CD4-positive, CD25-positive, alpha-beta regulatory T cell (primary cell): ENCODE results near the gene ANKS3. TPM values are rescaled to one million over a fixed set of nuclear protein-coding genes. Genes with fewer than 3 reads are reported as not detected.

ENCODE experiments used
- ATAC-seq, 2 donors: fragments of 150-1000 bp; cut with Tn5 transposase; one replicate each; pipeline ENCODE4 v1.10.0; 2021; ENCODE audit warnings: low read depth in 2 of 2, moderate number of reproducible peaks in 2 of 2, moderate library complexity in 1 of 2
- DNase-seq, 3 donors: peaks; one replicate each; pipeline versions ENCODE4 v3.0.0 to v3.0.0-alpha.2; 2012 to 2022; ENCODE audit warnings: mixed read lengths in 1 of 3
- H3K27ac ChIP-seq: one replicate; pipeline ENCODE4 v1.7.0; 2013; ENCODE audit warnings: mild to moderate bottlenecking, low read length; ENCODE audit not compliant: insufficient read depth, poor library complexity, severe bottlenecking
- H3K27me3 ChIP-seq: one replicate; pipeline ENCODE4 v1.7.0; 2013; ENCODE audit warnings: low read length; ENCODE audit not compliant: control insufficient read depth, insufficient read depth
- H3K36me3 ChIP-seq: one replicate; pipeline ENCODE4 v1.7.0; 2013; ENCODE audit warnings: mild to moderate bottlenecking, low read length, moderate library complexity; ENCODE audit not compliant: control insufficient read depth, insufficient read depth
- H3K4me1 ChIP-seq: 2 replicates; pipeline ENCODE4 v1.7.0; 2013; ENCODE audit warnings: mild to moderate bottlenecking, low read length; ENCODE audit not compliant: insufficient read depth, control insufficient read depth, poor library complexity, severe bottlenecking
- H3K4me3 ChIP-seq: one replicate; pipeline ENCODE4 v1.7.0; 2013; ENCODE audit warnings: low read depth, mild to moderate bottlenecking, low read length, moderate library complexity
- H3K9me3 ChIP-seq, 2 experiments: 1 replicate in 1 of 2; 2 replicates in 1 of 2; pipeline ENCODE4 v1.7.0; 2013; ENCODE audit warnings: low read length in 2 of 2, mild to moderate bottlenecking in 1 of 2, moderate library complexity in 1 of 2; ENCODE audit not compliant: control insufficient read depth in 2 of 2
- H3K27ac Mint-ChIP-seq, 3 donors: one replicate each; pipeline ENCODE4 v1.8.0; 2020 to 2022; ENCODE audit warnings: mild to moderate bottlenecking in 3 of 3, mixed read lengths in 3 of 3, moderate library complexity in 2 of 3
- H3K27me3 Mint-ChIP-seq: one replicate; pipeline ENCODE4 v1.8.0; 2022; ENCODE audit warnings: mild to moderate bottlenecking, mixed read lengths
- H3K36me3 Mint-ChIP-seq: one replicate; pipeline ENCODE4 v1.8.0; 2020; ENCODE audit warnings: mixed read lengths
- H3K4me1 Mint-ChIP-seq, 4 donors: one replicate each; pipeline ENCODE4 v1.8.0; 2020 to 2022; ENCODE audit warnings: mixed read lengths in 4 of 4, mild to moderate bottlenecking in 1 of 4
- H3K4me3 Mint-ChIP-seq, 4 donors: one replicate each; pipeline ENCODE4 v1.8.0; 2020 to 2022; ENCODE audit warnings: mild to moderate bottlenecking in 4 of 4, mixed read lengths in 4 of 4, moderate library complexity in 3 of 4
- H3K9me3 Mint-ChIP-seq, 7 donors: one replicate each; pipeline ENCODE4 v1.8.0; 2020 to 2022; ENCODE audit warnings: mixed read lengths in 7 of 7, mild to moderate bottlenecking in 3 of 7, moderate library complexity in 2 of 7
- polyA plus RNA-seq, 4 donors: library from polyadenylated mRNA; unstranded; fragments of 300-500 nt; fragmentation: Illumina TruSeq; gene quantifications; one replicate each; pipeline ENCODE4 v1.2.3, GENCODE V29; 2021
- total RNA-seq: library from RNA; stranded (reverse); gene quantifications from one replicate; pipeline ENCODE4 v1.2.3, GENCODE V29; 2022

The ANKS3 gene
- total and polyA plus RNA-seq, 5 donors from 2014 or later: 1.4 to 20.4 (median 3.2) TPM

DNA sequence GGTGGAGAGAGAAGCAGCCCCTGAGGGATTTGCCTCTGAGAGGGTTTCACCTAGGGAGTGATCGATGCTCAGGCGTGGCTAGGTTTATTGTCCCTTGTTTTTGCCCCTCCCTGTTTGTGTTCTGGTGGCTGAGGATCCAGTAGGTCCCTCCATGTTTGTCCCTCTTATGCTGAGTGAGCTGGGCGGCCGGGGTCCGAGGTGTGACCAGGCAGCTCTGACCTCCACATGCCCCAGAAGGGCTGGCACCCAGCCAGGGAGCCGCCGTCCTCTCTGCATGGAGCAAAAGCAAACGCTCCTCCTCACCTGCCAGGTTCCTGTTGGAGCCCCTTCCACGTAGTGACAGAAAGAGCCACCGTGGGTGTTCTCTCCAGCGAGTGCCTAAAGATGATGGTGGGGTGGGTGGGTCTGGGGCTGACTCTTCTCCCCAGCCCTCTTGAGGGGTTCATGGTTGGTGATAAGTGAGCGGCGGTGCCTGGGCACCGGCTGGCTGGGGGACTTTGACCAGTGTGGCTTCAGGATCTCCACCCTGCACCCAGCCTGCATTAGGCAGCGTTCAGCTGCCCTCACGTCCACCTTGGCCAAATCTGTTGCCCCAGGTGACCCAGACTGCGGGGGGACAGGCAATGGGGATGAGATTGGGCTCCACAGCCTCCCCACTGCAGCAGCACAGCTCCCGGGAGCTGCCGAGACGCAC is 54.8 kb downstream of the ANKS3 start:
- Mint-ChIP-seq H3K4me1 (peaks cover 0 to 22% (median 9%) of the 10 kb centered on the region in 4 donors), H3K4me3 (no peak overlapping the region), H3K27ac (peak overlapping the region in 1 of 3 donors; percentile 67), H3K36me3 (peaks cover 14% of the 10 kb centered on the region), H3K27me3 (no peaks in the 10 kb centered on the region), H3K9me3 (no peaks in the 10 kb centered on the region)
- H3K27ac ChIP-seq: no peak overlapping the region
- peaks cover 25% of the 10 kb centered on the region for H3K4me1 ChIP-seq
- H3K9me3 ChIP-seq: no peaks in the 10 kb centered on the region
- no peak overlapping the region for H3K4me3 ChIP-seq
- ATAC-seq (no peak), DNase-seq (no peak)
- H3K36me3 ChIP-seq: peaks cover 14% of the 10 kb centered on the region
- H3K27me3 ChIP-seq: no peaks in the 10 kb centered on the region

DNA sequence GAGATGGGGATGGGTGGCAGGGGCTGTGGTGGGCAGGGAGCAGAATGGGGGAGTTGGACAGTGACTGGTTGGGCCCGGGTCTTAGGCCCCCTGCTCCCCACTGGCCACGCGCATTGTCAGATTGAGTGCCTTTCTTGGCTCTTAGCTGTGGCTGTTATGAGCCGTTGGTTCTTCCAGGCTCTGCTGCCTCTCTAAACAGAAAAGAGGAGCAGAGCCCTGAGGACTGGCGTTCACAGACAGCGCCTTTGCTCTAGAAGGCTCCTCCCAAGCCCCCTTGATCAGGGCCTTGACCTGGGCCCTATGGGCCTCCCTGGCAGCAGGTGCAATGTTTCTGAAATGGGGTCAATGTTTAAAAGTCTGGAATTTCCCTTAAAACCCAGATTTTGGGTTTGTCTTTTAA is 55.5 kb downstream of the ANKS3 start:
- no peak for ATAC-seq
- H3K4me3 Mint-ChIP-seq: peak overlapping the region in 1 of 4 donors; percentile 38

DNA sequence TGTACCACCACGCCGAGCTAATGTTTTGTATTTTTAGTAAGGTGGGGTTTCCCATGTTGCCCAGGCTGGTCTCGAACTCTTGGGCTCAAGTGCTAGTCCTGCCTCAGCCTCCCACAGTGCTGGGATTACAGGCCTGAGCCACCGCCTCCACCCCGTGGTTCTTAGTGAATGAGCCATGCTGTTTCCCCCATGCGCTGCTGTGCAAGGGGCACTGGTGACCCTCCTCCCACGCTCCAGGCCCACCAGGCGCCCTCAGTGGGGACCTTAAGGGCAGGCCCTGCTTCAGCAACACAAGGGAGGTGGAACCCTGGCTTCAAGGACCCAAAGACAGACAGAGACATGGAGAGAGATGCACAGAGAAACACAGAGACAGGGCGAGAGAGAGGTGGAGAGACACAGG is 56.1 kb downstream of the ANKS3 start:
- H3K9me3 ChIP-seq: no peaks in the 10 kb centered on the region
- ATAC-seq: no peak
- peak overlapping the region; percentile 5 to 89 (median 67) for H3K27ac Mint-ChIP-seq
- peaks cover 25% of the 10 kb centered on the region for H3K4me1 ChIP-seq
- H3K27ac ChIP-seq: no peak overlapping the region
- peak overlapping the region in 1 of 4 donors; percentile 38 for H3K4me3 Mint-ChIP-seq
- H3K4me1 Mint-ChIP-seq: peaks cover 0 to 22% (median 9%) of the 10 kb centered on the region in 4 donors
- no peak for DNase-seq
- H3K27me3 Mint-ChIP-seq: no peaks in the 10 kb centered on the region
- H3K4me3 ChIP-seq: no peak overlapping the region
- H3K36me3 ChIP-seq: peaks cover 16% of the 10 kb centered on the region
- no peaks in the 10 kb centered on the region for H3K9me3 Mint-ChIP-seq
- H3K36me3 Mint-ChIP-seq: peaks cover 17% of the 10 kb centered on the region
- no peaks in the 10 kb centered on the region for H3K27me3 ChIP-seq

More for the DNA sequence above, 55.5 kb downstream of the ANKS3 start:
- Histone ChIP-seq H3K27ac (no peak overlapping the region), H3K27me3 (no peaks in the 10 kb centered on the region), H3K9me3 (no peaks in the 10 kb centered on the region), H3K4me3 (no peak overlapping the region), H3K36me3 (peaks cover 12% of the 10 kb centered on the region), H3K4me1 (peaks cover 25% of the 10 kb centered on the region)
- H3K27ac Mint-ChIP-seq: peak overlapping the region in 2 of 3 donors; percentile 67 to 89
- peaks cover 0 to 22% (median 9%) of the 10 kb centered on the region in 4 donors for H3K4me1 Mint-ChIP-seq
- no peaks in the 10 kb centered on the region for H3K9me3 Mint-ChIP-seq
- DNase-seq: no peak
- H3K36me3 Mint-ChIP-seq: peaks cover 15% of the 10 kb centered on the region
- H3K27me3 Mint-ChIP-seq: no peaks in the 10 kb centered on the region

DNA sequence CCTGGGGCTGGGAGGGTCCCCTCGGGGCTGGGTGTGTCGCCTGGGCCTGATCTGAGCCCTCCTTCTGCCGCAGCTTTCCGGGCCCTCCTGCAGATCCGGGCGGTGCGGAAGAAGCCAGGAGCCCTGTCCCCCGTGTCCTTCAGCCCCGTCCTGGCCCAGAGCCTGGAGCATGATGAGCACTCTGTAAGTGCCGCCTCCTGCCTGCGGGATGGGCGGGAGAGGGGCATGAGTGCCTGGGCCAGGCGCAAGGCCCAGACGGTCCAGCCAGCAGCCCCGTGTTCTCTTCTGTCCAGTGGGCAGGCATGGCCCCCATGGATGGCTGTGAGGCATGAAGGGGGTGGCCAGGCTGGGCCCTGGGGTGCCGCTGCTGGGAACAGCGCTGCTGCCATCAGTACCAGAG is 56.7 kb downstream of the ANKS3 start:
- peaks cover 0 to 22% (median 9%) of the 10 kb centered on the region in 4 donors for H3K4me1 Mint-ChIP-seq
- peaks cover 25% of the 10 kb centered on the region for H3K4me1 ChIP-seq

DNA sequence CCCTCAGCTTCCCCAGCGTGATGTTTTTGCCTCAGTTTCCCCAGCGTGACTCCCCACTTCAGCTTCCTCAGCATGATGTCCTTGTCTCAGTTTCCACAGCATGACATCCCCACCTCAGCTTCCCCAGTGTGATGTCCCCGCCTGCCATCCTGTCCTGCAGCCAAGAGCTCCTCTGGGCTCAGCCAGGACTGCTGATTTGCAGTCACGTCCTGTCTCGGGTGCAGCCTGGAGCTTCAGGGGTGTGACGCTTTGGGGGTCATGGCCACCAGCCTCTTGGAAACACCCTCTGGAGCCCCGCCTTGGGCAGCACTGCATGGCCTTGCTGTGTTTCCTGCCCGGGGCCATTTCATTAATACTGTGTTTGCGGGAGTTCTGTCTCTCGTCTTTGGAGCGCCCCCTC is 57.2 kb downstream of the ANKS3 start:
- Histone ChIP-seq H3K36me3 (peaks cover 12% of the 10 kb centered on the region), H3K4me1 (peaks cover 25% of the 10 kb centered on the region), H3K9me3 (no peaks in the 10 kb centered on the region), H3K27ac (peak overlapping the region; percentile 75), H3K4me3 (no peak overlapping the region), H3K27me3 (no peaks in the 10 kb centered on the region)
- DNase-seq (no peak), ATAC-seq (no peak)
- Mint-ChIP-seq H3K9me3 (no peaks in the 10 kb centered on the region), H3K27ac (peak overlapping the region; percentile 95 to 97 (median 95)), H3K4me1 (peaks cover 0 to 22% (median 9%) of the 10 kb centered on the region in 4 donors), H3K4me3 (peak overlapping the region; percentile 3 to 60 (median 27)), H3K27me3 (no peaks in the 10 kb centered on the region), H3K36me3 (peaks cover 17% of the 10 kb centered on the region)

More for the DNA sequence above, 56.7 kb downstream of the ANKS3 start:
- Mint-ChIP-seq H3K36me3 (peaks cover 17% of the 10 kb centered on the region), H3K27me3 (no peaks in the 10 kb centered on the region), H3K27ac (peak overlapping the region; percentile 26 to 95 (median 95)), H3K9me3 (no peaks in the 10 kb centered on the region), H3K4me3 (peak overlapping the region in 1 of 4 donors; percentile 2)
- Histone ChIP-seq H3K27ac (no peak overlapping the region), H3K36me3 (peaks cover 16% of the 10 kb centered on the region), H3K9me3 (no peaks in the 10 kb centered on the region), H3K27me3 (no peaks in the 10 kb centered on the region), H3K4me3 (no peak overlapping the region)
- ATAC-seq (no peak), DNase-seq (no peak)

DNA sequence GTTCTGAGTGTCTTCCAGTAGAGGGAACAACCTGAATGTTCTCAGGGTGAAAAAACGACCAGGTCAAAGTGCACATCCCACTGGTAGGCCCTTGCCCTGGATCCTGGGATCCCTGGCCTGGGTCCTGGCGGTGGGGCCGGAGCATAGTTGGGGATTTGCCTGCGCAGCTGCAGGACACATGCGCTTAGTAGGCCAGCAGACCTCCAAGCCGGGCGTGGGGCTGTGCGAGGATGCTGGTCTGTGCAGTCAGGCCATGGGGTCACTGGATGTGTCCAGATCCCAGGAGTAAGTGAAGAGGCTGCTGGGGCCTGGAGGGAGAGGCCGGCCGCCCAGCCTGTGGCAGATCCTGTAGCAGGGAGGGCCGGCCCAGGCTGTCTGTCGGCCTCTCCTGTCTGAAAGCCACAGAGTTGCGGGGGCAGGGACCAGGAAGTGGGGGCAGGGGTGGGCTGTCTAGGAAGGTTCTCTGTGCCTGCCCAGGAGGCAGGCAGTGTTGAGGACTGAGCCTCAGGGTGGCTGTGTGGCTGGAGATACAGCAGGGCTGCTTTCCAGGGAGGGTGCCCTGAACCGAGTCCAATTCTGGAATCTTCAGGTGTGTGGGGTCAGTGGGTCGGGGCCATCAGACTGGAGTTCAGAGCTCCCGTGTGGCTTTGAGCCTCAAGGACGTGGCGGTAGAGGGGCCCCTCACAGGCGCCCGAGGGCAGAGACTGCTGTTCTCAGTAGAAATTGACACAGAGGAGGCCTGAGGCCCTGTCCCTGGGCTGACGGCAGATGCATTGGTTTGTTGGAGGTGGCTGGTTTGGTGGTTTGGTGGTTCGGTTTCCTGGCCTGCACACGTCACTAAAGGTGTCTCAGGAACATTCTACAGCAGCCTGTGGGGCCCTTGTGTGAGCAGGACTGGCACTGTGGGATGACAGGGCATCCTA is 57.9 kb downstream of the ANKS3 start:
- Histone ChIP-seq H3K4me3 (no peak overlapping the region), H3K27ac (peak overlapping the region; percentile 75), H3K4me1 (peaks cover 25% of the 10 kb centered on the region), H3K36me3 (peaks cover 12% of the 10 kb centered on the region), H3K27me3 (no peaks in the 10 kb centered on the region), H3K9me3 (no peaks in the 10 kb centered on the region)
- Mint-ChIP-seq H3K27ac (peak overlapping the region; percentile 95 to 97 (median 95)), H3K9me3 (no peaks in the 10 kb centered on the region), H3K4me3 (peak overlapping the region; percentile 3 to 78 (median 68)), H3K36me3 (peaks cover 13% of the 10 kb centered on the region), H3K27me3 (no peaks in the 10 kb centered on the region), H3K4me1 (peaks cover 0 to 22% (median 9%) of the 10 kb centered on the region in 4 donors)
- DNase-seq (peak; percentile 22 to 83 (median 61)), ATAC-seq (peak; percentile 77 to 83)

DNA sequence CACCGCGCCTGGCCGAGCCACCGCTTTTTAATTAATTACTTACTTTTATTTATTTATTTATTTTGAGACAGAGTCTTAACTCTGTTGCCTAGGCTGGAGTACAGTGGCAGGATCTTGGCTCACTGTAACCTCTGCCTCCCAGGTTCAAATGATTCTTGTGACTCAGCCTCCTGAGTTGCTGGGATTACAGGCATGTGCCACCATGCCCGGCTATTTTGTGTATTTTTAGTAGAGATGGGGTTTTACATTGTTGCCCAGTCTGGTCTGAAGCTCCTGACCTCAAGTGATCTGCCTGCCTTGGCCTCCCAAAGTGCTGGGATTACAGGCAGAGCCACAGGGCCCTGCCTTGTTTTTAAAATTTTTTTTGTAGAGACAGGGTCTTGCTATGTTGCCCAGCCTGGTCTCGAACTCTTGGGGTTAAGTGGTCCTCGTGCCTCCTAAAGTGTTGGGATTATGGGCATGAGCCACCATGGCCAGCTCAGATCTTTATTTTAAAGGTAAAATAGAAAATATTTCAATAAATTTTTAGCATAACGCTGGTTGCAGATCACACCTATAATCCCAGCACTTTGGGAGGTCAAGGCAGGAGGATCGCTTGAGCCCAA is 59.0 kb downstream of the ANKS3 start:
- no peak for ATAC-seq
- H3K4me3 ChIP-seq: no peak overlapping the region
- H3K27me3 Mint-ChIP-seq: no peaks in the 10 kb centered on the region
- no peak overlapping the region for H3K4me3 Mint-ChIP-seq
- H3K27ac Mint-ChIP-seq: peak overlapping the region; percentile 77 to 95 (median 95)
- no peak for DNase-seq
- H3K4me1 ChIP-seq: peaks cover 25% of the 10 kb centered on the region
- no peaks in the 10 kb centered on the region for H3K27me3 ChIP-seq
- no peaks in the 10 kb centered on the region for H3K9me3 ChIP-seq
- H3K36me3 ChIP-seq: peaks cover 12% of the 10 kb centered on the region
- no peaks in the 10 kb centered on the region for H3K9me3 Mint-ChIP-seq
- peaks cover 13% of the 10 kb centered on the region for H3K36me3 Mint-ChIP-seq
- no peak overlapping the region for H3K27ac ChIP-seq
- H3K4me1 Mint-ChIP-seq: peaks cover 0 to 22% (median 9%) of the 10 kb centered on the region in 4 donors
